DMS153 treated with DMSO at 0.1 percent for 48 hours (cell line): ENCODE results near the gene MC2R.
"Not testable (repeated sequence)": the region's sequence is repeated elsewhere in the genome, so short reads cannot be mapped to it uniquely, and the experiment has no call there.

Experiments used
- DNase-seq: peaks from one replicate; lab custom pipeline; 2025; ENCODE audit not compliant: unreplicated experiment; lab: John Stamatoyannopoulos, UW

The MC2R gene

DNA sequence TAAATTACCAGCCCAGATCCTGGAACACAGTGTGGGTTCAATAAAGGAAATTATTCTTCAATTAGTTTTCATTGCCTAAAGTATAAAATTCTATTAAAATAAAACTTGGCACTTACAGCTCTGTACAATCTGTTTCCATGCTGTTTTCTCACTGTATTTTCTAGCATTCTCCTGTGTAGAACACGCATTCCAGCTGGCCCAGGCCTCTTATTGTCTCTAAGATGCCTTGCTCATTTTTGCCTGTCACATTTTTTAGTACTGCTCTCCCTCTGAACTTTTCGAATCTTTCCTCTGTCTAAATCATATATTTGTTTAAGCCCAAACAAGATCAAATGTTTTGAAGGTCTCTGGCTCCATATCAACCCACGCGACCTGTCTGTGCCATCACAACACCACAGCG lies 20.8 kb downstream of the MC2R start:
- no peak for DNase-seq

DNA sequence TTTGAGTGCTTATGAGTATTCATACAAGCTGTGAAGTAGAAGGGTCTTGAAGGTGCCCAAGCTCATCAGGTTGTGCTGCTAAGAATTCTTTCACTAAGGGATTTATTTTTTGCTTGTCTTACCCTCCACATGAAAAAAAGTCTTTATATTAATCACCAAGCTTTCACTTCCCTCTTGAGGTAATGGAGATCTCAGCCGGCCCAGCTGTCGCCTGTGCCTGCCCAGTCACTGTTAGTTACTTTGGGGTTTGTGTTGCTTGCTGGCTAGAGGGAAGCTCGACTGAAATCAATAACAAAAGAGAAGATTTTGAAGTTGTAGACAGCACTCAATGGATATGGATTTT lies 21.9 kb downstream of the MC2R start:
- DNase-seq, result no peak

DNA sequence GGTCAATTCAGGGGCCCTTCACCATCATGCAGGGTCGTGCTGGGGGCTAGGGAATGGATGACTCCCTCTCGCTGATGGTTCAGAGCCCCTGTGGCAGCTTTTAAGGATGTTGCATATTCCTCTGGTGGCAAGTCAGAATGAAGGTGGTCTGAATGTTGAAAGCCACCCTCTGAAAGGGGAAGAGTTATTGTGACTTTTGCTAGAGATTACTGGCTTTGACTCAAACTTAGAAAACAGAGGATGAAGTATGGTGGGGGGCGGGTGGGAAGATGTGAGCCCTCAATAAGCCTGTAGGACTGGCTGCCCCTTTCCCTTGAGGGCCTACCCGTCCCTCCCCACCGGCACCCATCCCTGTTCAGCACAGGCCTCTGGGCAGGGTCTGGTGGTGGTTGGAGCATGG lies 23.2 kb downstream of the MC2R start:
- no peak for DNase-seq

DNA sequence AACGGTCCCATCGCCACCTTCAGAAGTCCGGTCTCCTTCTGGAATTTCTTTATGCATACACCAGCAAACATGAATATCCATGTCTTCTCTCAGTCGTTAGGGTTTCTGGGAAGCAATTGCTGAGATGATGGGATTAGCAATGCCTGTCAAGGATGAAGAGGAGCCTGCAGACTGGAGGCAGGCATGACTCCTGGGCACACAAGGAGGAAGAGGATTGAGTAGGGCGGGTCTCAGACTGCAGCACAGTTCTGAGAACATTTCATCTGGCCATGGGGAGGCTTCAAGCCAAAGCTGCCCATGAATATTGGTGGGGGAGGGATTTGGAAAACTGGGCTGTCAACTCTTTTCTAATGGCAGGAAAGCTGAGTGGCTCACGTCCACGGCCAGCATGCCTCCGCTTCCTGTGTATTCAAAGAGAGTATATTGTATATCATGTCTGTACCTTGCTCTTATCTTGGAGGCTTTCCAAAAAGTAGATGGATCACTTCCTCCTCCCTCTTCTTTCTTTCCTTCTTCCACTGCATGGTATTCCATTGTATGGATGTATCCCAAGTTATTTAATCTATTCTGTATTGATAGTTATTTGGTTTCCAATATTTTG lies 24.5 kb downstream of the MC2R start:
- DNase-seq, result peak; percentile 2

DNA sequence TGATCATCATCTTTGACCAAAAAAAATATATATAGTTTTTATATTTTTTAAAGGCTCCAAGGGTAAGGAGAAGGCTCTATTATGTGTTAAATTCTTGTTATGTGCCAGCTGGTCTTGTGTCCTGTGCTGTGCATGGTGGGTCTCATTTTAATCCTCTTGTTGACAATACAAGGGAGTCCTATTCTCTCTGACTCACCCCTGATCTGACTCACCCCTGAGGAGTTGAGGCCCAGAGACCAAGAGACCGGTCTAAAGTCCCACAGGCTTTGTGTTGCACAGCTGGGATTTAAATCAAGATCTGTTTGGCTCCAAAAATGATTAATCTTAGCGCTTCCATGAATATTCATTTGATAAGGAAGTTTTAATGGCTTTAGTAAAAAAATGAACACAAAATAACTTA lies 25.7 kb downstream of the MC2R start:
- no peak for DNase-seq

DNA sequence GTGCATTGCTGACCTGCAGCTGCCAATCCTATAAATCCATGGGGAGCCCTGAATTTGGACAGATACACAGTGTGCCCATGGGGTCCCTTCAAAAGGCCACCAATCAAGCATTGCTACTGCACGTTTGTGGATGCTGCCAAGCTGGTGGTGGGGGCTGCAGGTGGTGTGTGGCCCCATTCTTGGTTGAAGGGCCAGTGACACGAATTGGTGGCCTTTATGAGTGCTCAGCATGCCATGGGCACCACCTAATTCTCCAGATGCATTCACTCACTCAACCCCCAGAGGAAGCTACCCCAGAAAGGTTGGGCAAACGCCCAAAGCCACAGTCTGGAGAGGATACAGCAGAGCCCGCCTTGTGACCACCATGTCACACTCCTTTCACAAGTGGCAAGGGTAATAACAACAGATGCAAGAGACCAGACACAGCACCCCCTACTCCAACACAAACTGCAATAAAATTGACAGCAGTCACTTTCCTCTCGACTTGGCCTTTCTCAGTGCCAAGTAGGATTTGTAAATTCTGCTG lies 27.1 kb downstream of the MC2R start:
- no peak for DNase-seq

DNA sequence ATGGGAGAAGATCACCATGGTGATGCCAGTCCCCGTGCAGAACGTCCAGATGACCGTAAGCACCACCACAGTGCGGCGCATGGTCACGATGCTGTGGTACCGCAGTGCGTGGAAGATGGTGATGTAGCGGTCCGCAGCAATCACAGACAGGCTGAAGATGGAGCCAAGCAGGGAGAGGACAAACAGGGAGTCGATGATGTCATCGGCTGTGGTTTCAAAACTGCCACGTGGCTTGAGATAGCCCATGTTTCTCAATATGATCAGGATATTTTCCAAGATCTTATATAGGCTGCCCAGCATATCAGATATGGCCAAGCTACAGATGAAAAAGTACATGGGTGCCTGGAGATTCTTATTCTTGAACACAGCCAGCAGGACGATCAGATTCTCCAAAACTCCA lies 30.3 kb downstream of the MC2R start:
- DNase-seq, result no peak

DNA sequence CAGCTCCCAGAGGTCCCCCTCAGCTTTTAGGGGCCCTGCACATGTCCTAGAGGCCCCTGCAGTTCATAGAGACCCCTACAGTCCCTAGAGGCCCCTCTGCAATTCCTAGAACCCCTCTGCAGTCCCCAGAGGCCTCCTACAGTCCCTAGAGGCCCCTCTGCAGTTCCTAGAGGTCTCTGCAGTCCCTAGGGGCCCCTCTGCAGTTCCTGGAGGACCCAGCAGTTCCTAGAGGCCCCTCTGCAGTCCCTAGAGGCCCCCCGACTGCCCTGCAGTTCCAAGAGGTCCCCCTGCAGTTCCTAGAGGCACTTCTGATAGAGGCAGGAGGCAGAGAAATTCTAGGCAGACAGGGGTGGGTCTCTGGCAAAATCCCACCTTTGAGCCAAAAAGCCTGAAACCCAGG lies 35.4 kb downstream of the MC2R start:
- DNase-seq, result no peak

DNA sequence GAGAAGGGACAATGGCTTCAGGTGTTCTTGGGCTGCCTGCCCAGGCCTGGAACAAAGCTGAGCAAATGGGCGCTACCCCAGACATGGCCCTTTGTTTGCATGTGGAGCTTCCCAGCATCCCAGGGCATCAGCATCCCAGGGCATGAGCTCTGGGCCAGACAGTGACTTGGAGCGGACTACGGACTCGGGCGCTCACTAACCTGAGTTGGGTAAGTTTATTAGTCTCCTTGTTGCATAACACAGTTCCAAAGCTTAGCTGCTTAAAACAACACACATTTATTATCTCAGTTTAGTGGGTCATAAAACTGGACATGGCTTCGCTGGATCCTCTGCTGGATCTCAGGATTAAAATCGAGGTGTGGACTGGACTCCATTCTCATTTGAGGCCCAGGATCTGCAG lies 35.8 kb downstream of the MC2R start:
- DNase-seq, result no peak

DNA sequence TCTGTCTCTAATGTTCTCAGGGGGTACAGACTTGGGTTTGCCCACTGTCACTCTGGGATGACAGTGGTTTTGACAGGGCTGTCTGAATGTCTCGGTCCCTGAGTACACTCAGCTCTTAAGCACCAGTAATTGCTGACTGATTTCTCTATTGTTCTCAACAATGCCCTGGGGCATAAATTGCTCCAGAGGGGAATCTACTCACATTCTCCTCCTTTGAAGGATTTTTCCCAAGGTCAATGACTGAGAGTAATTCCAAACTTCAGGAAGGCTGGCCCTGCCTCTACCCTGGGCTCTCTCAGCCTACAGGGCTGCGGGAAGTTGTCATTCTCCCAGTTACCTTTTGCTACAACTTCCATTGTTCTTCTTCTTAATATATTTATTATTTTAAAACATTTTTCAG lies 36.5 kb downstream of the MC2R start:
- DNase-seq, result no peak

DNA sequence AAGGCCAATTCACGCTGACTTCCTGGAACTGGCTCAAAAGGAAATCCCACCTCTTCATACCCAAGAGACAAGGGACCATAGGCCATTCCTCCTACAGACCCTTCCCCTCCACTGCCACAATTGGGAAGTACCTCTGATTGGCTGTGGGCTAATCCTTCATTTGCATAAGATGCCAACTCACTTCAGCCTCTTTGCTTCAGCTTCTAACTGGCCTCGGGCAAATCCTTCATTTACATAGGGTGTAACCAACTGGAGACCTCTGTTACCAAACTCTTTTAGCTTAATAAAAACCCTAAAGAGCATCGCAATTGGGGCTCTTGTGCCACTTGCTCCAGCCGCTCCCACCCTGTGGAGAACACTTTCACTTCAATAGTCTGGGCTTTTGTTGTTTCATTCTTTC lies 38.2 kb downstream of the MC2R start:
- no peak for DNase-seq

DNA sequence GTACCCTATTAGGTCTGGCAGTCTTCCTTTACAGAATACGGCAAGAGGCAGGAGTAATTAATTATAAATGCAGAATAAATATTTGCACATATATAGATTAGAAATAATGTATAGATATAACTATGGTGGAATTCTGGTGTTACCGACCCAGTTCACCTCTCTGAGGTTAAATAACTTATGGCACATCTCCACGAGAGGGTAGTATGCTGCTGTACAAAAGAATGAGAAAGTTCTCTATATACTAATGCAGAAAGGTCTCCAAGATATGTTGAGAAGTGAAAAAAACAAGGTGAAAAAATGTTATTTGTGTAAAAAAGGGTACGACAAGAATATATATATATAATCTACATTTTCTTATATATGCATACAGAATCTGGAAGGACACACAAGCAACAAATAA lies 40.8 kb downstream of the MC2R start:
- DNase-seq, result no peak

DNA sequence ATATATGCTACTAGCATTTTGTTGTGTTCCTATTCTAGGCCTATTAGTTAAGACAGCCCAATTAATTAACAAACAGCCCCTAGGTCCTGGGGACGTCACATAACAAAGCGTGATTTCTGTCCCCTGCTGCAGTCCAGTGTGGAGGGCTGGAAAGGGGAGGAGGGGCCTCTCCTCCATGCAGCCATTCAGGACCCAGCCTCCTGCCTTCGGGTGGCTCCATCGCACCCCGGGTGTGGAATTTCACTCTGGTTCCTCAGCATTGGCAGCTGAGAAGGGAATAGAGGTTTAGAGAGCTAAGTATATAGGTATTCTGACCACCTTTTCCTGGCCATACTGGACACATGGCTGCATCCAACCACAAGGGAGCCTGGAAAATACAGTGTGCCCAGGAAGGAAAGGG lies 42.4 kb downstream of the MC2R start:
- DNase-seq, result no peak

DNA sequence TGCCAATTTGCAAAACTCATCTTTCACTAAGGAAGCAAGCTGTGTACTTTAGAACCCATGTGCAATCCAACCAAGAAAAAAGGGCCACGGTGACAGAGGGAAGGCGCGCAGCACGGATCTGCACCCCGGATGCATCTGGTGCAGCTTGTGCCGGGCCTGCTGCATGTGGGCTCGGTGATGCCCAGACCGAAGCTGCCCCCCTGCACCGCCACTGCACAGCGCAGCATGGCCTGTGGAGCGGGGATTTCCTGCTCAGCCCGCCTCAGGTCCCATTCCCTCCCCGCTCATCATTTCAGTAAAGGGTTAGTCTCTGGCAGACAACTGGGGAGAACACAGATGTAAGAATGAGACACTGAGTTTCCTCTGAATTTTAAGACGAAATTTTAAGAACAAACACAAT lies 43.0 kb downstream of the MC2R start:
- no peak for DNase-seq

DNA sequence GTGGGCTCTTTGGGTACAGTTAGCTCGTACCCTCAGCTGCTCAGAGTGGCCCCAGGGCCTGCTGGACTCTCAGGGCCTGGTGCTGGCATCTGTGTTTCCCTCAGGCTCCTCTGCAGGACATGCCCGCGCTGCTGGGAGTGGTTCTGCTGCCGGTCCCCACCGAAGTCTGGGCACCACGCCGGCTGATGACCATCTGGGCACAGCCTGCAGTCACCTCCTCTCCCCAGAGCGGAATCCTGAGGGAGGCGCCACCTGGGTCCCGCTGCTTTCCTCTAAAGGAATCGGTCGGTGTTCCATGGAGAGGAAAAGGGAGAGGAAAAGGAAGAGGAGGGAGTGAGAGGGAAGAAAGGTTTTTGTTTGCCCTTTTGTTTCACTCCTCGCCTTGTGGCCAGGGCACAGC lies 43.6 kb downstream of the MC2R start:
- no peak for DNase-seq

DNA sequence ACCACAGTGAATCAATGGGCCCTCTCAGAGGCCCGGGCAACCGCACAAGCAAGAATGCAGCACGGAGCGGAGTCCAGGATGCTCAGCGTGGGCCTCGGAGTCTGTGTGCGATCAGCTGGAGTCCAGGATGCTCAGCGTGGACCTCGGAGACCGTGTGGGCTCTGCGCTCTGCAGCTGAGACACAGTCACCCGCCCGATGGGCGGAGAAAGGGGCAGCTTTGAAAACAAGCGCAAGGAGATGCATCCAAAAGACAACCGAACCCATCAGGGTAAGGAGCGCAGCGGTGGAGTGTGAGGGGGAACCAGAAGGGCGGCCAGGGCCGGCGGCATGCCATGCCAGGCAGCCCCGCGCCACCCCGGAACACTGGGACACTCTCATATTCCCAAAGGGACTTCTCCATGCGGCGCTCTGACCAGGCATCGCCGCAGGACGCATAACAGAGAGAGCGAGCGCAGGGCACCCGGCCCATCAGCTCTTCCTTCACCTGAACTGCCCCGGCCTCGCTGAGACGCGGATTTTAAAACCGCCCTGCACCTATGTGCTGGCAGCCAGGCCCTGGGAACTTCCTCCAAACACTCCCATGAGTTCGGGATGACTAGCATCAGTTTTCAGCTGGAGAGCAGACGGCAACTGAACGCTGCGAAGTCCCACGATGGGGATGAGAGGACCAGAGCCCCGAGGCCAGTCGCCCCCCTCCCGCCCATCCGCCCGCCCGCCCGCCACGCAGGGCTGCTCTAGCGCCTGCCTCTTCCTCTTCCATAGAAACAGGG lies 46.6 kb downstream of the MC2R start:
- no peak for DNase-seq

DNA sequence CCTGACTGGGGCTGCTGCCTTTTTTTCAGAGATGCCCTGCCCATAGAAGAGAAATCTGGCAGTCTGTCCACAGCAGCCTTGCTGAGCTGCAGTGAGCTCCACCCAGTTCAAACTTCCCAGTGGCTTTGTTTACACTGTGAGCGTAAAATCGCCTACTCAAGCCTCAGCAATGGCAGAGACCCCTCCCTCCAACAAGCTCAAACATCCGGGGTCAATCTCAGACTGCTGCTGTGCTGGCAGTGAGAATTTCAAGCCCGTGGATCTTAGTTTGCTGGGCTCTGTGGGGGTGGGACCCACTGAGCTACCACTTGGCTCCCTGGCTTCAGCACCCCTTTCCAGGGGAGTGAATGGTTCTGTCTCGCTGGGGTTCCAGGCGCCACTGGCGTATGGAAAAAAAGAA lies 52.4 kb downstream of the MC2R start:
- DNase-seq, result not testable (repeated sequence)

DNA sequence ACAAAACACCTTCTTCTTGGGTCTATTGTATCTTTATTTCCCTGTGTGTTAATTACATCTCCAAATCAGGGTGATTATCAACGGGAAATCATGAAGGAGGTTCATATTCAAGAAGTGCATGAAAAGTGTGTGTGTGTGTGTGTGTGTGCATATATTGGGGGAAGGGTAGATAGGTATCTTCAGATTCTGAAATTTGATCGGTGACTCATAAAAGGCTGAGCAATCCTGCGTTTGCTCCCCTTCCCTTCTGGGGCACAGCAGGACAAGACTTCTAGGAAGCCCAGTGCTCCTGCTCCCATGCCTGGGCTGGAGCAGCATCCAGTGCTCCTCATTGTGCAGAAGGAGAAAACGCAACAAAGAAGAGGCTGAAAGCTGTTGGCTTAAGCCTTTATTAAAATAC lies 65.5 kb downstream of the MC2R start:
- no peak for DNase-seq

DNA sequence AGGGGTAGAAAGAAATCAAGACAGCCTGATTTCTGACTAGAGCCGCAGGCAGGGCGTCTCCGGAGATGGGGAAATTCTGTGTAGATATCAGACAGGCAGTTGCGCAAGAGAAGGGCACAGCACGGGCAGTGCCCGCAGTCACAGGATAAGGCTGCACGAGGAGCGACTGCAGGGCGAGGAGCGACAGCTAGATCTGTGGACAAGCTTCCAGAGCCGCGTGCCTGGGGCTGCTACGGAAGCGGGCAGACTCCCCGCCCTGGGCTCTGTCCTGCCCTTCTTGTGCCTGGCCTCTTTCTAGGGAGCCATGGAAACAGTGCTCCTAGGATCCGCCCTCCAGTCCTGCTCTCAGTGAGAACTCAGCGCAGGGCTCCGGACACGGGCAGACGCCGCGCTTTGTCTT lies 78.8 kb downstream of the MC2R start:
- DNase-seq, result no peak

DNA sequence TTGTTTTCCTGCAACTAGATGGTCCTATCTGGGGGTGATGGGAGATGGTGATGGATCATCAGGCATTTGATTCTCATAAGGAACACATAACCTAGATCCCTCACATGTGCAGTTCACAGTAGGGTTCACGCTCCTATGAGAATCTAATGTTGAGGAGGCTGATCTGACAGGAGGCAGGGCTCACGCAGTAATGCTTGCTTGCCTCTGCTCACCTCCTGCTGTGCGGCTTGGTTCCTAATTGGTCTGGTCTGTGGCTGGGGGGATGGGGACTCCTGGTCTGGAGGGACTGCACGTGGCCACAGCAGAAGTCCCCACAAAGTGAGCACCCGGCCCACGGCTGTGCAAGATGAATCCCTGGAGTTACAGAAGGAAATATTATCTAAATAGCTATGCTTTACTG lies 80.1 kb downstream of the MC2R start:
- no peak for DNase-seq

DNA sequence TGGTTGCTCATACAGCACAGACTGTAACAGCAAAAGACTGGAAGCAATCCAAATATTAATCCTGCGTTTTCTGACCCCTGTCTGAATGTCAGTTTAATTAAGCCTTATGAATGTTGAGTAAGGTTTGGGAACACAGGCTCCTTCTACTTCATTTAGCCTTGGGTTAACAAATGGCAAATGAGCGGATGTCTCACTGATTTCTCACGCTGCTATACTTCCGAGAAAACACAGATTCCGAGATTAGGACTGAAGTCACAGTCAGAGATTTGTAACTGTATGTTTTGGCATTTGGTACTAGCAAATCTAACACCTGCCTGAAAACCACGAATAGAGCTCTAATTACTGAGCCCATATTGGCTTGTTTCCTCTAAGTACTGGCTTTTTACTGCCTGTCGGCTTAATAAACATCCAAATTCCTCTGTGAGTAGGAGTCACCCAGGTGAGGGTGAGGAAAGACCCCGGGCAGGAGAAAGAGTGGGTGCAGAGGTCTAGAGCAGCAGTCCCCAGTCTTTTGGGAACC lies 80.8 kb downstream of the MC2R start:
- DNase-seq, result no peak
